Measurements from ENCODE around the gene TCF15.

- TF ChIP-seq POLR2A (IDR thresholded peaks at IDR 0.05) (no peak), CTCF (IDR thresholded peaks at IDR 0.05) (no peak)
These were observed 8.9 kb upstream of the TCF15 start for GRCh38 chr20:618980-619379.

Data from ovary (tissue), 3 donors.